GM18517 (cell line): Measurements from ENCODE around the gene TMEM80.
A peak's percentile ranks its signal among the peaks of the same experiment; 100 is the strongest.
"Not testable (repeated sequence)": the region's sequence is repeated elsewhere in the genome, so short reads cannot be mapped to it uniquely, and the experiment has no call there.

Experiments
- ATAC-seq: cut with Tn5 transposase; IDR thresholded peaks from one replicate; pipeline ENCODE4 v1.9.1; 2021; ENCODE audit warnings: mild to moderate bottlenecking, moderate library complexity; ENCODE audit not compliant: unreplicated experiment

Gene TMEM80

GRCh38 chr11:679271-680207, 16.1 kb upstream of the TMEM80 start:
- ATAC-seq: no peak

- no peak for ATAC-seq
Measured at GRCh38 chr11:680476-680875, 15.1 kb upstream of the TMEM80 start.

GRCh38 chr11:680970-681369, 14.6 kb upstream of the TMEM80 start:
- no peak for ATAC-seq

GRCh38 chr11:686451-687243, 9.0 kb upstream of the TMEM80 start:
- no peak for ATAC-seq

- ATAC-seq: no peak
Measured at GRCh38 chr11:687751-688150, 7.9 kb upstream of the TMEM80 start.

GRCh38 chr11:688681-689080, 6.9 kb upstream of the TMEM80 start:
- no peak for ATAC-seq

DNA sequence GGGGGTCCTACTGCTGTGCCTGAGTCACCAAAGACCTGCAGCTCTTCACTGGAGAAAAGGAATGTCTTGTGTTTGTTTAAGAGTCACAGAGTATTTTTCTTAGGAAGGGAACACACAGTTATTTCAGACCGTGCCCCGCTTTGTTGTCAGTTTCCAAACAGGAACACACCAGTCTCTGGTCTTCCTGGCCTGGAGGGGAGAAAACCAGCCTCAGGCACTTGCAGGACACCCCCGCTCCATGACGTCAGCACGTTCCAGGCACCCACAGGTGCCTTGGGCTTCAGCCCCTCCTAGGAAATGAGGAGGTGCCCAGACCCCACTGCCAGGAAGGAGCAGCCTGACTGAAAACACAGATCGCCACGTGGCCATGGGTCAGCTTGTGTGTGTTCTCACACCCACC, 6.0 kb upstream of the TMEM80 start:
- ATAC-seq: no peak

- ATAC-seq: not testable (repeated sequence)
Measured at GRCh38 chr11:690244-690643, 5.4 kb upstream of the TMEM80 start.

DNA sequence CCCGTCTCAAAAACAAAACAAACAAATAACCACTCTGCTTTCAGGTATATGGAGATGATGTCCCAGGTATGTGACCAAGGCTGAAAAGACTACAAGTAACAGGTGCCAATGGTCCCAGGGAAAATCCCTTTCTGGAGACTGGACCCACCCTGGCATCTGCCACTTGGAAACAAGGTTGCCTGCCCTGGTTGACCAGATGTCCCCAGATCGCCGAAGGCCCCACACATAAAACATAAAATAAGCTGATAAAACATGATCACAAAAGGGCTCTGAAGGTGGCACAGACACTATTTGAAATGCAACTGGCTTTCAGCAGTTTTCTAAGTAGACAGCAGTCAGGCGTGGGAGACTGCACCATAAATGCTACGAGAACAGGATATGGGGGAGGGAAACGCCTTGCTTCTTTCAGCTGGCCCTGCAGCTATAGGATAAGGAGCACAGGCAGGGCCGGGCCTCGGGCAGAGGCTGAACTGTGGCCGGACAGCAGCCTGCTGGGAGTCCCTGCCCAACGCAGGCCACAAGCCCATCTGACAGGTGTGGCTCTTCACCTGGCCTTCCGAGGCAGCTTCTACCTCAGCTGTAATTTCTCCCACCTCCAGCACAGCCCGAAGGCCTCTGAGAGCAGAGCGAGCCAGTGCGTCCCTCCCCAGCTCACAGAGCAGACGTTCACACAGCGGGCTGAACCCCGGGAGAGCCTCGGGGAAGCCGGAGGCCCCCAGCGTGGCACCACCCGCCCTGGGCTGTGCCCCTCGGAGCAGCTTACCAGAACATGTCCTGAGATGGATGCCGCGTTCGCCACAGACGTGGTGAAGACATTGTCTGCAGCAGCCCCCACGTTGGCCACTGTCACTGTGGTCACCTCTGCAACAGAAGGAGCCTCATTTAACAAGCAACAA, 4.6 kb upstream of the TMEM80 start:
- ATAC-seq: no peak

GRCh38 chr11:691710-692590, 3.7 kb upstream of the TMEM80 start:
- ATAC-seq: no peak

GRCh38 chr11:692824-693414, 2.7 kb upstream of the TMEM80 start:
- no peak for ATAC-seq

DNA sequence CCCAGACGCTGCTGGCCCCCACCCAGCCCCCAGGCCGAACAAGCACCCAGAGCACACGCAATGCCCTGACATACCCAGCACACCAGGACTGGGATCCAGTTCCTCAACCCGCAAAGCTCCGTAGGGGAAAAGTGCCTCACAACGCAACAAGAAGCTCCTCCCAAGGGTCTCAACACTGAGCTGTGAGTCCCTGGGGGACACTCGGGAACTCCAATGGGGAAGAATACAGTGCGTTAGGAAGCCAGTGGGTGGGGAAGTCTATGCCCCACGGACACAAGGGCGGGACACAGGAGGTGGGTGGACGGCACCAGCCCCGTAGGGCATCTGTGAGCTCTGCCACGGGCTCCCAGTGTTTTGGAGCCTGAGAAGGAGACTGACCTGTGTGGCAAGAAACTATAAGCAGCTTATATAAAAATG, 2.2 kb upstream of the TMEM80 start:
- ATAC-seq: no peak

DNA sequence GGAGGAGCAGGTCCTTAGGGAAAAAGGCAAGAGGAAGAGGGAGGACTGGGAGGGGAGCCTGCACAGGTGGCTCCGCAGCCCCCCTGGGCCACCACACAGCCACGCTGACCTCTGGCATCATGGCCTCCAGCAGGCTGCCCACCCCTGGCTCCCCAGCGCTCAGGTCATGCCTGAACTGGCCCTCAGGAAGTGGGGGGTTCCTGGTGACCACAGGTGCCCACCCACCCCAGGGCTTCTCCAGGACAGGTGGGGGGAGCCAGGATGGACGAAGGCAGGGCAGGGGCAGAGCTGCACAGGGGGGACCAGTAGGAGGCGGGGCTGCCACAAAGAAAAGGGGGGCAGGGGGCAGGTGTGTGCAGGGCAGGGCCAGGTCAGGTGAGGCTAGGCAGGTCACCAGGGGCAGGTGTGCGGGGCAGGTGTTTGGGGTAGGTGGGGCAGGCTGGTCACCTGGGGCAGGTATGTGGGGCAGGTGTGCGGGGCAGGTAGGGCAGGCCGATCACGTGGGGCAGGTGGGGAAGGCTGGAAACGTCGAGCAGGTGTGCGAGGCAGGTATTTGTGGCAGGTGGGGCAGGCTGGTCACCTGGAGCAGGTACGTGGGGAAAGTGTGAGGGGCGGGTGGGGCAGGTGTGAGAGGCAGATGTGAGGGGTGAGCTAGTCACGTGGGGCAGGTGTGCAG, 1.6 kb upstream of the TMEM80 start:
- ATAC-seq: no peak

DNA sequence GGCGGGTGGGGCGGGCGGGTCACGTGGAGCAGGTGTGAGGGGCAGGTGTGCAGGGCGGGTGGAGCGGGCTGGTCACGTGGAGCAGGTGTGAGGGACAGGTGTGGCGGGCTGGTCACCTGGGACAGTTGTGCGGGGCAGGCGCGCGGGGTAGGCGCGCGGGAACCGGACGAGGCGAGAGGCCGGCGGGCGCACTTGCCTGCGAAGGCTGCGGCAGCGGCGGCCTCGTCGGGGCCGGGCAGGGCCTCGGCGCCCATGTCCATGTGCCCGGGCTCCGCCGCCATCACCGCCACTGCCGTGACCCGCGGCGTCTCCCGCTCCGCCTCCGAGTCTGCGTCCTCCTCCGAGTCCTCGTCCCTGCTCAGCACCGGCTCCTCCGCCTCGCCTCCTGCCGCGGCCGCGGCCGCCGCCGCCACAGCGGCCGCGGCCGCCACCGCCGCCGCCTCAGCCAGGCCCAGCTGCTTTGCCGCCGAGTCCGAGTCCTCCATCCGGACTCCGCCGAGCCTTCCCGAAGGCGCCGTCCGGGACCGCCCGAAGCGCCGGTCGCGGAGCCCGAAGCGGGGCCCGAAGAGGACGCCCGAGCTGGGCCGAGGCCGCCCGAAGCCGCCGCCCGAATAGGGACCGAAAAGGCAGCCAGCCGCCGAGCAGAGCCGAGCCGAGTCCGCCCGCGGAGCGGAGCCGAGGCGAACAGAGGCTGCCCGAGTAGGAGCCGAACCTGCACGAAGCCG, 891 bp upstream of the TMEM80 start, which contains the start of gene DEAF1:
TSS of gene DEAF1 (minus strand) at position 660 of the 725 bp plus-strand sequence. CDS start at position 485, 175 bp downstream.
- ATAC-seq: peak; percentile 87

DNA sequence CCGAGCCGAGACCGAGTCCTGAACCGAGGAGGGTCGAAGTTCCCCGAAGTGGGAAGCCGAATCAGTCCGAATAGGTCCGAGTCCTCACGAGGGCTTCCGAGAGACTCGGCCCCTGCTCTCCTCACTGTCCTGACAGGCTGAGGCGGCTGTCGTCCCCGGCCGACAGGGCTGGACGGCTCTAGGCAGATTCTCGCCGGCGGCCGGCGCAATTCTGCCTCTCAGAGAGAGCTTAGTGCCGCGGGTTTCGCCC, 403 bp upstream of the TMEM80 start:
- ATAC-seq: no peak

GRCh38 chr11:696955-697491, 1.4 kb downstream of the TMEM80 start:
- no peak for ATAC-seq

- no peak for ATAC-seq
Measured at GRCh38 chr11:697811-698311, 2.2 kb downstream of the TMEM80 start.

- no peak for ATAC-seq
Measured at GRCh38 chr11:698493-699115, 3.0 kb downstream of the TMEM80 start.
